ENCODE results near the gene CCNE1. TPM values are rescaled to one million over a fixed set of nuclear protein-coding genes. Genes with fewer than 3 reads are reported as not detected.

The CCNE1 gene
- total and polyA plus RNA-seq, 2 of the 13 experiments (the other 11 are each of a cell fraction or from before 2014, with no cell fraction given) = 16.0 to 50.6 TPM

DNA sequence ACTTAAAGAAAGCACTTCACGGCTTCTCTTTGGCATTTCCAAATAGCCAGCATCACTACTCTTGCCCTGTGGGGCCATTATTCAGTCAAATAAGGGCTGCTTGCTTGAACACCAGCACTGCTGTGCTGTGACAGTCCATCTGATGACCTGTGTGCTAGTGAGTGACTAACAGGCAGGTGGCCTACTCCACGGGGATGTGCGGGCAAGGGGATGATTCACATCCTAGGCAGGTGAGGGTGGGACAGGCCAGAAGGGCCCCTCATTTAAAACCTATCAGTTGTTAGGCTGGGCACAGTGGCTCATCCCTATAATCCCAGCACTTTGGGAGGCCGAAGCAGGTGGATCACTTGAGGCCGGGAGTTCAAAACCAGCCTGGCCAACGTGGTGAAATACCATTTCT, 8.2 kb downstream of the CCNE1 start (continued):
- TF ChIP-seq FOXK1 (CRISPR knock-in tag; IDR thresholded peaks at IDR 0.05; ENCODE audit: borderline replicate concordance, low read depth) (no peak), FOXK2 (IDR thresholded peaks at IDR 0.05) (no peak)

DNA sequence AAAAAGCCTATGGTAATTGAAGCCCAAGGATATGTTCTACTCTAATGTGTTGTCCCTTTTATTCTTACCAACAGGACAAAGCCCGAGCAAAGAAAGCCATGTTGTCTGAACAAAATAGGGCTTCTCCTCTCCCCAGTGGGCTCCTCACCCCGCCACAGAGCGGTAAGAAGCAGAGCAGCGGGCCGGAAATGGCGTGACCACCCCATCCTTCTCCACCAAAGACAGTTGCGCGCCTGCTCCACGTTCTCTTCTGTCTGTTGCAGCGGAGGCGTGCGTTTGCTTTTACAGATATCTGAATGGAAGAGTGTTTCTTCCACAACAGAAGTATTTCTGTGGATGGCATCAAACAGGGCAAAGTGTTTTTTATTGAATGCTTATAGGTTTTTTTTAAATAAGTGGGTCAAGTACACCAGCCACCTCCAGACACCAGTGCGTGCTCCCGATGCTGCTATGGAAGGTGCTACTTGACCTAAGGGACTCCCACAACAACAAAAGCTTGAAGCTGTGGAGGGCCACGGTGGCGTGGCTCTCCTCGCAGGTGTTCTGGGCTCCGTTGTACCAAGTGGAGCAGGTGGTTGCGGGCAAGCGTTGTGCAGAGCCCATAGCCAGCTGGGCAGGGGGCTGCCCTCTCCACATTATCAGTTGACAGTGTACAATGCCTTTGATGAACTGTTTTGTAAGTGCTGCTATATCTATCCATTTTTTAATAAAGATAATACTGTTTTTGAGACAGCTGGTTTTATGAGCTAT, 12.0 kb downstream of the CCNE1 start:
- no peaks in the 10 kb centered on the region for H3K9me3 ChIP-seq (ENCODE audit: low read length)
- CTCF ChIA-PET (ENCODE audit: low intra/inter-chr PET ratio, low total read pairs) = no interaction called here
- no peaks in the 10 kb centered on the region for H3K4me1 ChIP-seq (ENCODE audit: insufficient read depth, low read length)
- TF ChIP-seq, protein P1, sequence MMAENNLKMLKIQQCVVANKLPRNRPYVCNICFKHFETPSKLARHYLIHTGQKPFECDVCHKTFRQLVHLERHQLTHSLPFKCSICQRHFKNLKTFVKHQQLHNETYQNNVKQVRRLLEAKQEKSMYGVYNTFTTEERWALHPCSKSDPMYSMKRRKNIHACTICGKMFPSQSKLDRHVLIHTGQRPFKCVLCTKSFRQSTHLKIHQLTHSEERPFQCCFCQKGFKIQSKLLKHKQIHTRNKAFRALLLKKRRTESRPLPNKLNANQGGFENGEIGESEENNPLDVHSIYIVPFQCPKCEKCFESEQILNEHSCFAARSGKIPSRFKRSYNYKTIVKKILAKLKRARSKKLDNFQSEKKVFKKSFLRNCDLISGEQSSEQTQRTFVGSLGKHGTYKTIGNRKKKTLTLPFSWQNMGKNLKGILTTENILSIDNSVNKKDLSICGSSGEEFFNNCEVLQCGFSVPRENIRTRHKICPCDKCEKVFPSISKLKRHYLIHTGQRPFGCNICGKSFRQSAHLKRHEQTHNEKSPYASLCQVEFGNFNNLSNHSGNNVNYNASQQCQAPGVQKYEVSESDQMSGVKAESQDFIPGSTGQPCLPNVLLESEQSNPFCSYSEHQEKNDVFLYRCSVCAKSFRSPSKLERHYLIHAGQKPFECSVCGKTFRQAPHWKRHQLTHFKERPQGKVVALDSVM (CRISPR knock-in tag; IDR thresholded peaks at IDR 0.05) = no peak
- TF ChIP-seq PRMT3 (CRISPR knock-in tag; IDR thresholded peaks at IDR 0.05; ENCODE audit: borderline replicate concordance, low read depth) (no peak), ZNF772 (CRISPR knock-in tag; IDR thresholded peaks at IDR 0.05) (no peak), PPARG (CRISPR knock-in tag; conservative IDR thresholded peaks at IDR 0.05) (no peak), HNRNPH1 (optimal IDR thresholded peaks at IDR 0.05; ENCODE audit: low read depth, low read length) (no peak)
- TF ChIP-seq, protein P2, sequence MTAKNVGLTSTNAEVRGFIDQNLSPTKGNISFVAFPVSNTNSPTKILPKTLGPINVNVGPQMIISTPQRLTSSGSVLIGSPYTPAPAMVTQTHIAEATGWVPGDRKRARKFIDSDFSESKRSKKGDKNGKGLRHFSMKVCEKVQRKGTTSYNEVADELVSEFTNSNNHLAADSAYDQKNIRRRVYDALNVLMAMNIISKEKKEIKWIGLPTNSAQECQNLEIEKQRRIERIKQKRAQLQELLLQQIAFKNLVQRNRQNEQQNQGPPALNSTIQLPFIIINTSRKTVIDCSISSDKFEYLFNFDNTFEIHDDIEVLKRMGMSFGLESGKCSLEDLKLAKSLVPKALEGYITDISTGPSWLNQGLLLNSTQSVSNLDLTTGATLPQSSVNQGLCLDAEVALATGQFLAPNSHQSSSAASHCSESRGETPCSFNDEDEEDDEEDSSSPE (CRISPR knock-in tag; IDR thresholded peaks at IDR 0.05) = no peak
- TF ChIP-seq, protein P3, sequence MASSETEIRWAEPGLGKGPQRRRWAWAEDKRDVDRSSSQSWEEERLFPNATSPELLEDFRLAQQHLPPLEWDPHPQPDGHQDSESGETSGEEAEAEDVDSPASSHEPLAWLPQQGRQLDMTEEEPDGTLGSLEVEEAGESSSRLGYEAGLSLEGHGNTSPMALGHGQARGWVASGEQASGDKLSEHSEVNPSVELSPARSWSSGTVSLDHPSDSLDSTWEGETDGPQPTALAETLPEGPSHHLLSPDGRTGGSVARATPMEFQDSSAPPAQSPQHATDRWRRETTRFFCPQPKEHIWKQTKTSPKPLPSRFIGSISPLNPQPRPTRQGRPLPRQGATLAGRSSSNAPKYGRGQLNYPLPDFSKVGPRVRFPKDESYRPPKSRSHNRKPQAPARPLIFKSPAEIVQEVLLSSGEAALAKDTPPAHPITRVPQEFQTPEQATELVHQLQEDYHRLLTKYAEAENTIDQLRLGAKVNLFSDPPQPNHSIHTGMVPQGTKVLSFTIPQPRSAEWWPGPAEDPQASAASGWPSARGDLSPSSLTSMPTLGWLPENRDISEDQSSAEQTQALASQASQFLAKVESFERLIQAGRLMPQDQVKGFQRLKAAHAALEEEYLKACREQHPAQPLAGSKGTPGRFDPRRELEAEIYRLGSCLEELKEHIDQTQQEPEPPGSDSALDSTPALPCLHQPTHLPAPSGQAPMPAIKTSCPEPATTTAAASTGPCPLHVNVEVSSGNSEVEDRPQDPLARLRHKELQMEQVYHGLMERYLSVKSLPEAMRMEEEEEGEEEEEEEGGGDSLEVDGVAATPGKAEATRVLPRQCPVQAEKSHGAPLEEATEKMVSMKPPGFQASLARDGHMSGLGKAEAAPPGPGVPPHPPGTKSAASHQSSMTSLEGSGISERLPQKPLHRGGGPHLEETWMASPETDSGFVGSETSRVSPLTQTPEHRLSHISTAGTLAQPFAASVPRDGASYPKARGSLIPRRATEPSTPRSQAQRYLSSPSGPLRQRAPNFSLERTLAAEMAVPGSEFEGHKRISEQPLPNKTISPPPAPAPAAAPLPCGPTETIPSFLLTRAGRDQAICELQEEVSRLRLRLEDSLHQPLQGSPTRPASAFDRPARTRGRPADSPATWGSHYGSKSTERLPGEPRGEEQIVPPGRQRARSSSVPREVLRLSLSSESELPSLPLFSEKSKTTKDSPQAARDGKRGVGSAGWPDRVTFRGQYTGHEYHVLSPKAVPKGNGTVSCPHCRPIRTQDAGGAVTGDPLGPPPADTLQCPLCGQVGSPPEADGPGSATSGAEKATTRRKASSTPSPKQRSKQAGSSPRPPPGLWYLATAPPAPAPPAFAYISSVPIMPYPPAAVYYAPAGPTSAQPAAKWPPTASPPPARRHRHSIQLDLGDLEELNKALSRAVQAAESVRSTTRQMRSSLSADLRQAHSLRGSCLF (CRISPR knock-in tag; IDR thresholded peaks at IDR 0.05; ENCODE audit: borderline replicate concordance) = no peak
- H3K36me3 ChIP-seq (replicated peaks in 1 of 2; ENCODE audit: control insufficient read depth in 1 of 2, insufficient read depth in 2 of 2, low read length in 2 of 2) = peaks cover 4 to 20% of the 10 kb centered on the region in 2 experiments; a peak in 4 of 5 replicates
- no peak overlapping the region for H3K9ac ChIP-seq (ENCODE audit: insufficient read depth, low read depth, low read length)
- WGBS (ENCODE audit: low lambda C conversion rate) = 99% methylated on average over 16 of the region's 20 CpGs
- H3K27me3 ChIP-seq (ENCODE audit: control insufficient read depth in 1 of 2, insufficient read depth in 2 of 2, low read length in 2 of 2) = no peaks in the 10 kb centered on the region
- no peak overlapping the region for H3K27ac ChIP-seq (ENCODE audit: extremely low read length, insufficient read depth, low read length)
- DNase-seq (ENCODE audit: low spot score) (no peak), ATAC-seq (no peak), FAIRE-seq (no peak)
- POLR2A ChIA-PET = no interaction called here
- H2AFZ ChIP-seq (ENCODE audit: low read length) = no peak overlapping the region
- no peak overlapping the region for H3K4me3 ChIP-seq (replicated peaks in 1 of 3; ENCODE audit: insufficient read depth in 1 of 3, low read depth in 2 of 3, low read length in 3 of 3)
- no peak overlapping the region for H3K4me2 ChIP-seq (ENCODE audit: low read depth, low read length)
- no TSS peak for BruUV-seq (replicated peaks)
- no peaks in the 10 kb centered on the region for H4K20me1 ChIP-seq (ENCODE audit: insufficient read depth, low read length)
- intact Hi-C loops (cut with micrococcal nuclease; ENCODE audit: unreplicated experiment) (no loop called here), in situ Hi-C loops (cut with HindIII; ENCODE audit: extremely low pct_ligation_motif_present, low pct_unique_long_range_greater_than_20kb) (no loop called here)
- H3K79me2 ChIP-seq (ENCODE audit: insufficient read depth, low read length) = no peaks in the 10 kb centered on the region
